ENCODE measurements around the gene AGAP1.

DNA sequence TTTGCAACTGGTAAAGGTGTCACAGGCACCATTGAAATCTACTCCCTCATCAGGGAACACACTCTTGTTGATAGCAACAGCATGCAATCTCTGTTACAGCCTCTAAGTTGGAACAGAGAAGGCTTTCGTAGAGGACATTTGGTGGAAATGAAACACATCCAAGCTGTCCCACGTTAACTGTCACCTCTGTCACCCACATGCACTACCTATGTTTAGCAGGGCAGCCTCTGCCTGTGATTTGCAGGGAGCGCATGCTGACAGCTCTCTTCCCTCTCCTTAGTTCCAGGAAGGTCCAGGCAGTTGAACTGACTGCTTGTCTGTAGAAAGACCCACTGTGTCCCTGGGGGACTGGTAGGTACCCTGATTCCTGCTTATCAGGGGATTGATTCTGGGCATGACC, 367.5 kb downstream of the AGAP1 start:
- TF ChIP-seq, protein P1, sequence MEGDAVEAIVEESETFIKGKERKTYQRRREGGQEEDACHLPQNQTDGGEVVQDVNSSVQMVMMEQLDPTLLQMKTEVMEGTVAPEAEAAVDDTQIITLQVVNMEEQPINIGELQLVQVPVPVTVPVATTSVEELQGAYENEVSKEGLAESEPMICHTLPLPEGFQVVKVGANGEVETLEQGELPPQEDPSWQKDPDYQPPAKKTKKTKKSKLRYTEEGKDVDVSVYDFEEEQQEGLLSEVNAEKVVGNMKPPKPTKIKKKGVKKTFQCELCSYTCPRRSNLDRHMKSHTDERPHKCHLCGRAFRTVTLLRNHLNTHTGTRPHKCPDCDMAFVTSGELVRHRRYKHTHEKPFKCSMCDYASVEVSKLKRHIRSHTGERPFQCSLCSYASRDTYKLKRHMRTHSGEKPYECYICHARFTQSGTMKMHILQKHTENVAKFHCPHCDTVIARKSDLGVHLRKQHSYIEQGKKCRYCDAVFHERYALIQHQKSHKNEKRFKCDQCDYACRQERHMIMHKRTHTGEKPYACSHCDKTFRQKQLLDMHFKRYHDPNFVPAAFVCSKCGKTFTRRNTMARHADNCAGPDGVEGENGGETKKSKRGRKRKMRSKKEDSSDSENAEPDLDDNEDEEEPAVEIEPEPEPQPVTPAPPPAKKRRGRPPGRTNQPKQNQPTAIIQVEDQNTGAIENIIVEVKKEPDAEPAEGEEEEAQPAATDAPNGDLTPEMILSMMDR (IDR thresholded peaks at IDR 0.05), result no peak
- no peak for TF ChIP-seq POLR2AphosphoS2 (conservative IDR thresholded peaks at IDR 0.05; ENCODE audit: low read length)
- TF ChIP-seq, protein P2, sequence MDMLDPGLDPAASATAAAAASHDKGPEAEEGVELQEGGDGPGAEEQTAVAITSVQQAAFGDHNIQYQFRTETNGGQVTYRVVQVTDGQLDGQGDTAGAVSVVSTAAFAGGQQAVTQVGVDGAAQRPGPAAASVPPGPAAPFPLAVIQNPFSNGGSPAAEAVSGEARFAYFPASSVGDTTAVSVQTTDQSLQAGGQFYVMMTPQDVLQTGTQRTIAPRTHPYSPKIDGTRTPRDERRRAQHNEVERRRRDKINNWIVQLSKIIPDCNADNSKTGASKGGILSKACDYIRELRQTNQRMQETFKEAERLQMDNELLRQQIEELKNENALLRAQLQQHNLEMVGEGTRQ (IDR thresholded peaks at IDR 0.05), result no peak

Data from A549 (cell line).